Kidney glomerular epithelial cell (primary cell): ENCODE measurements around the gene PDE4DIP.
"Not testable (repeated sequence)": the region's sequence is repeated elsewhere in the genome, so short reads cannot be mapped to it uniquely, and the experiment has no call there.

Source experiments
- DNase-seq: peaks from one replicate; lab custom pipeline; 2025; lab: John Stamatoyannopoulos, UW

The PDE4DIP gene

DNA sequence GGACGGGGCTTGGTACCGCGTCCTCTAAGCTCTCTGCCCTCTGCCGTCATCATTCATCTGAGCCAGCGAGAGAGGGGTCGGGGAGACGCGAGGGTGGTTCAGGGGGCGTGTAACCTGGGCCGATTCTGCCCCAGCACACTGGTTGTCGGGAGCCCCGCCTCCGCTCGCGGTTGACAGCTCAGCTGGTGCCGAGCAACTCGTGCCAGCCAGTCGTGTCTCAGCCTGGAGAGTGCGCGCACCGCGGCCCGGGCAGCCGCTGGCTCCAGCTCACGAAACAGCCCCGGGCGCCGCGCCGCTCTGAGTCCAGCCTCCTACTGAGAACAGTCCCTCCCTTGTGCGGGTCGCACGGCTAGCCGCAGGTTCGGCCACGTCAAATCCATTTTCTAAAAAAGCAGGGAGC lies at the start of gene PDE4DIP:
Gene PDE4DIP (plus strand): TSS at position 209 of the 400 bp plus-strand sequence. CDS start 347 bp downstream, outside the sequence.
- not testable (repeated sequence) for DNase-seq

DNA sequence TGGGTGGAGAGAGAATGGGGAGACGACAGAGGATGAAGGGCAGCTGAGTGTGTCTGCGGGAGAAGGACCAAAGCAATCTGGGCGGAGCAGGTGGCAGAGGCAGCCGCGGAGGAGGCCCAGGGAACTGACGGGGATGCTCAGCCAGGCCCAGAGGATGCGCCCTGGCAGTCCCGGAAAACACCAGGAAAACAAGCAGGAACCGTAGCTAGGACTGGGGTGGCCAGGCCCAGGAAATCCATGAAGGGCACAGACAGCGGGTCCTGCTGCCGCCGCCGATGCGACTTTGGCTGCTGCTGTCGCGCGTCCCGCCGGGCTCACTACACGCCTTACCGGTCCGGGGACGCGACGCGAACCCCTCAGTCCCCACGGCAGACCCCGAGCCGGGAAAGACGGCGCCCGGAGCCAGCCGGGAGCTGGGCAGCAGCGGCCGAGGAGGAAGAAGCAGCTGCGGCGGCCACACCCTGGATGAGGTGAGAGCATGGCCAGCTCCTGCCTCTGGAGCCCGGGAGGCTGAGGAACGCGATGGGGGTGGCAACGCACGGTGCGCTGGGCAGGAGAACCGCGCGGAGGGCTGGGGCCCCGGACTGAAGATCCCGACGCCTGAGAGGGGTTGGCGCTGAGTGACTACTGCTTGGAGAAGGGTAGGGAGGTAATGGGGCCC lies 35.8 kb upstream of the PDE4DIP start:
- DNase-seq, result not testable (repeated sequence)

DNA sequence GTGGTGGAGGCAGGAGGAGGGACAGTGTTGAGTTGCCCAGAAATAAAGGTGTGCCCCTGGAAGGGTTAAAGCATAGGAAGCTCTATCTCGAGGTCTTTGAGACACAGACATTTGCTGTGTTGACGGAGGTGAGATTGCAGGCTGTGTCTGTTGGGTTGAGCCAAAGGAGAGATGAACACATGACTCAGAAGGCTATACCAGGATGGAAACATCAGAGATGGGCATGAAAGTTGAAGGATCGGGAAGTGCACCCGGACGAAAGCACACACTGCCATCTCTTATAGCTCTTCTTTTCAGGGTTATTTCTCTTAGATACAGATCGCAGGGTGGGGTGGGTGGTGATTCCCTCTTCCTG lies 35.3 kb upstream of the PDE4DIP start:
- DNase-seq, result not testable (repeated sequence)

DNA sequence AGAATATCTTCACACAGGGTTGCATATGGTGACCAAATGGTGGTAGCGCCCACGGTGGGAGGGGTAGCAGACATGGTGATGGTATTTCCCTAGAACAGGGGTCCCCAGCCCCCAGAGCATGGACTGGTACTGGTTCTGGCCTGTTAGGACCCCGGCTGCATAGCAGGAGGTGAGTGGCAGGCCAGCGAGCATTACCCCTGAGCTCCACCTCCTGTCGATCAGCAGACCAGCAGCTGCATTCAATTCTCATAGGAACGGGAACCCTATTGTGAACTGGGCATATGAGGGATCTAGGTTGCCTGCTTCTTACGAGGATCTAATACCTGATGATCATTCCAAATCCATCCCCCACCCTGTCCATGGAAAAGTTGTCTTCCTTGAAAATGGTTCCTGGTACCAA lies 22.0 kb upstream of the PDE4DIP start:
- not testable (repeated sequence) for DNase-seq

DNA sequence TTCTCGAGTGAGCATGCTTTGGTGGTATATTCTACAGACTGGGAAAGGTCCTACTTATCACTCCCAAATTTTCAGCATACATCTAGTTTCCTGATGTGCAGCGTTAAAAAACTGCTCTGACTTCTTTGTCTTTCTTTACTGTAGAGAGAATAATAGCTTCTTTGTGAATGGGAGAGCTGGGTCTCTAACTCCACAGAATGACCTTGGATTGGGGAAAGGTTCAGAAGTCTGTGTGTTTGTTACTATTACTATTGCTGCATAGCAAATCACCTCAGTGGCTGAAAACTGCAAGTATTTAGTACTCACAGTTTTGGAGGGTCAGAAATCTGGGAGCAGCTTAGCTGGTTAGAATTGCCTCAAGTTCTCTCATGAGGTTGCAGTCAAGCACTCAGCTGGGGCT lies 20.4 kb upstream of the PDE4DIP start:
- DNase-seq, result not testable (repeated sequence)

DNA sequence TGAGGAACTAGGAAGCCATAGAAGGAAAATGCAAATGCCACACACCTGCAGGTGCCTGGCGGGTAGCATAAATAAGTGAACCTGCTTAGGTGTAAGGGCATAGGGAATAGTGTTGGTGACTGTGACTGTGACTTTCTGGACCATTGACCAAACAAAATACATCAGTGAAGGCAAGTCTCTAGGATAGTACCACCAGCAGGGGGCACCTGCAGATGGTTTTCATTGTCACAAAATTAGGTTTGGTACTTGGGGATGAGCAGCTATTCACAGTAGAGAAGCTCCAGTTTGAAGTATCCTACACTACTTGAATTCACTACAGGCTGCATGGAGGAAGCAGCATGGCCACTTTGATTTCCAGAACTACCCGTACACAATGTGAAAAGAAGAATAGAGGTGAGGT lies 19.2 kb upstream of the PDE4DIP start:
- not testable (repeated sequence) for DNase-seq

DNA sequence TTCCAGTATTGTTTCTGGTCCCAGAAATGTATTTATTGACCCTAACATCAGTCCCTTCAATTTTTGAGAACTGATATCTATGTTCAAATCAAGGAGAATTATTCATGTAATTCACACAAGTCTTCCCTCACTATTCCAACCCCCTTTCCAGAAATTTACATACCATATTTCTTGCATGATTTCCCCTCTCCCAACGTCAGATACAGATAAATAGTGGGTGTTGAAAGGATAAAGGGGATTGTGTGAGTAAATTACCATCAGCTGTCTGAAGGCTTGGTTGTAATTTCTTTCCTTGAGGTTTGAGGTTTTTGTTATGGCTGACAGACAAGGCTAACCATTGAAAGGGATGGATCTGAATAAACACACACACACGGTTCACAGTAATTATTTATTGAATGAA lies 15.7 kb upstream of the PDE4DIP start:
- not testable (repeated sequence) for DNase-seq

DNA sequence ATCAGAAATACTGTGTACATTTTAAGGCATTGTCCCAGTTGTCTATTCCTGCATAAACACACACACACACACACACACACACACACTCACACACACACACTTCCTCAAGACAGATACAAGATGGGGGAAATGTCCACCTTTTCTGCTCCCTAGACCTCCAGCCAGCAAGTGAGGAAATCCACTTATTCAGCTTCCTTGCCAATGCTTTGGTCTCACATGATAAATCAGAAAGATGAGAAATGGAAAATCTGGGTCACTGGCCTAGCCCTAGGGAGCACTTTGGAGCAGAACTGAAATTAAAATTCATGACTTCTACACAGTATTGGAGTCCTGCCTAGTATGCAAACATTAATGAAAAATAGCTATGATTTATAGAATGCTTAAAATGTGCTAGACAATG lies 15.3 kb upstream of the PDE4DIP start:
- not testable (repeated sequence) for DNase-seq

DNA sequence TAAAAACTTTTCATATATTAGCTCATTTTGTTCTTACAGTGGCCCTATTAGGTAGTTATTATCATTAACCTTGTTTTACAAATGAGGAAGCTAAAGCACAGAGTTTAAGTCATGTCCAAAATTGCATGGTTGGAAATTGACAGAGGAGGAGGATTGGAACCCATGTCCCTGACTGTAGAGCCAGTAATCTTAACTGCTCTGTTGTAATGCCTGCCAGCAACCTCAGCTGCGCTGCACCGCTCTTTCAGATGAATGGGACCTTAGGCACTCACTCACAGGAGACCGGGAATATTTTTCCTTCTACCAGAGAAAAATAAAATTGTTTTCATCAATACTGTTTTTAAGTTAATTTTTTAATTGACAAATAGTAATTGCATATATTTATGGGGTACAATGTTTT lies 14.9 kb upstream of the PDE4DIP start:
- not testable (repeated sequence) for DNase-seq

DNA sequence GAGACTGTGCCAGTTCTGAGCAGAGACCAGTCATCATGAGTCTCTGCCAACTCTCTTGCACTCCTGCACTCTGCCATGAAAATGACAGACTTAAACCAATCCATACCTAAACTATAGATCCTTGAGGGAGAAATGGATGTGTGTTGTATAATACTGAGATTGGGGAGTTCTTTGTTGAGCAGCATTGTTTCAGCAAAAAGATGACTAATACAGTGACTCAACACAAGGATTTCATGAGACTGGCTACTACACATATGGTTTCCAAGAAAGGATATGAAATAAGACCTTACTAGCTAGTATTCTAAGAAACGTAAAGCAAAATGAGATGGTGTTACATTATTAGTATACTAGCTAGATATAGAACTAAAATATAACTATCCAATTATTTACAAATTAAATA lies 3.0 kb upstream of the PDE4DIP start:
- not testable (repeated sequence) for DNase-seq

DNA sequence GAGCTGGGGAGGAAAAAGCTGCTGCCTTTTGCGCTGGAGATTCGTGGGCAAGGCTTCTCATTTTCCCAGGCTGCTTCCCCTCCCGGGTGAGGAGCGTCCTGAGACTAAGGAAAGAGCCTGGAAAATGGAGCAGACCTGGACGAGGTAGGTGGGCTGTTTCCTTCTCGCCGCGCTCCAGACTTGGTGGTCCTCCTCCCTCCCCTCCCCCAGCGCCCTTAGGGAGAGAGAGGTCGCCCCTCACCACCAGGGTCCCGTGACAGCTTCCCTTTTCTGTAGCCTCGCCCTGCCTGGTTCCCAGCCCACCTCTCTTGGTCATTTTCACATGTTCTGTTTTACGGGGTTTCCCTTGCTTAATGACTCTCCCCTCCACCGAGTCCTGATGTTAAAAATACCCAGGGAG lies 423 bp downstream of the PDE4DIP start:
- not testable (repeated sequence) for DNase-seq

DNA sequence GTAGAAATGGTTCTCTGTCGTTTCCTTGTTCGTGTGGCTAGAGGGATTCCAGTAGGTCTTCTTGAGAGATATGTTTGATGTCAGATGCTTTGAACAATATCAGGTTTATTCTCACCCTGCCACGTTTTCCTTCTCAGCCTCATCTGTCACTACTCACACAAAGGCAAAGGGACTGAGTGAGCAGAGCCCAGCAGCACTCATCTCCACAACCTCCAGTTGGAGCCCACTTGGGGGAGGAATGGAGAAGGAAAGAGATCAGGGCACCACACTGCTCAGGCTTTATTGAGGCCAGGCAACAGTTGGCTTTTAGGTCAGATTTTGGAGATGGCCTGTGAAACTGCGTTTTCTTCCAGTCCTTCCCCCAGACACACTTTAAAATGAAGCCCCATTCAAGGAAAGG lies 840 bp downstream of the PDE4DIP start:
- DNase-seq, result not testable (repeated sequence)

DNA sequence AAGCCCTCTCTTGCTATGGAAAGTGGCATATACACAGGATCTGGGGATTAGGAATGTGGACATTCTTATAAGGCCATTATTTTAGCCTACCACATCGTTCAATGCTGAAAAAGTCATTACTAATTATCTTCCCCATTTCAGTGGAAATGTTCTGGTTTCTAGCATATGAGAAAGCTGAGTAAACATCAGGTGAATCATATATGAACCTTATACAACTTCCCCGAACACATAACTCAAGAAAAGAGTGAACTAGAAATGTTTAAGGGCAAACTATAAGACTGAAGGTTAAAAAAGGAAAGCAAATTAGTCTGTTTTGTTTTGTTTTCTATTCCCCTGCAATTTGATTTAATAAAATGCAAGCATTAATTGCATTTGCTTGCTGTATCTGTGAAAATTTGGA lies 6.1 kb downstream of the PDE4DIP start:
- DNase-seq, result not testable (repeated sequence)

DNA sequence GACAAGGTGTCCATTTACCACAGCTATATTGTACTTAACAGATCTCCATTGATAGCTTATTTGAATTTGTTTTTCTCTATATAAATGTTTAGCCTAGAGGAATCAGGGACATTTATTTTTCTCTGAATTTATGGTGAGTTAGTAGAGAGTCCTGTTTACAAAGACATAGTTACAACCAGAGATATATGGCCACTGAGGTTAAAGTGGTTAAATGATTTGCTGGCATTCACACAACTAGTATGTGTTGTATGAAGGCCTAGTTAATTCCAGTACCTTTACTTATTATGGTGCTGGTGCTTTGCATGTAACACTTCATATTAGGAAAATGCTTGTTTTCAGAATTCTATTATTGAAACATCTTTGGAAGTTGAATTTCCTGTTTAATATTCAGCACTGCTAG lies 6.6 kb downstream of the PDE4DIP start:
- not testable (repeated sequence) for DNase-seq

DNA sequence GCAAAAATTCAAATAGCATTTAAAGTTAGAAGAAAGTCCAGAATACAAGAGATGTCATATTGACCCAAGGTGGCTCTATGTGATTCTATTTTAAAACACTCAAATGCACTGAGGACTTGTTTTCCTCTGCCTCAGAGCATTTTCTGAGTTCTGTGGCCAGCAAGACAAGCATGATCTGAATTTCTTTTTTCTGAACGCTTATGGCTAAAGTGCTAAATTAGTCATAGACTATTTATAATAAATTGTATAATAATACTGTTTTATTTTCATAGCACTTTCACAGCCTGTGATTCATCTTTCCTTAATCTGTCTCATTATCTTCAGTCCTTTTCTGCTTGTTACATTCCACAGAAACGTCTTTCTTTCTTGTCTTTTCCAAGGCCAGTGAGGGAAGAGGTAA lies 7.5 kb downstream of the PDE4DIP start:
- DNase-seq, result not testable (repeated sequence)

DNA sequence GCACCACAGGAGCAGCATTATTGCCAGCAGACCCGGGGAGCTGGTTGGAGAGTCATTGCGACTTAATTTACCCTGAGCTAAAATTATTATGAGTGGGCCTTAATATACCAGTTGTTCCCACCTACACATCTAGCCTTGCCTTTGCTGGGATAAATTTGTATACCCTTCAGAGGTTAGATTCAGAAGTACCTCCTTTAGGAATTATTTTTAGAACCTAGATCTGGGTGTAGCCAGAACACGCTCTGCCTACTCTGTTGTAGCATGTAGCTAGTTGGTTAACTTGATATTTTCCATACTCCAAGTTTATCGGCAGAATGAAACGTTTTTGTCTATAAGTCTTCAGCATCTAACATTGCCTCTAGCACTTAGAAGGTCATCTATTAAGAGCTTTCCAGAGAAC lies 9.1 kb downstream of the PDE4DIP start:
- not testable (repeated sequence) for DNase-seq

DNA sequence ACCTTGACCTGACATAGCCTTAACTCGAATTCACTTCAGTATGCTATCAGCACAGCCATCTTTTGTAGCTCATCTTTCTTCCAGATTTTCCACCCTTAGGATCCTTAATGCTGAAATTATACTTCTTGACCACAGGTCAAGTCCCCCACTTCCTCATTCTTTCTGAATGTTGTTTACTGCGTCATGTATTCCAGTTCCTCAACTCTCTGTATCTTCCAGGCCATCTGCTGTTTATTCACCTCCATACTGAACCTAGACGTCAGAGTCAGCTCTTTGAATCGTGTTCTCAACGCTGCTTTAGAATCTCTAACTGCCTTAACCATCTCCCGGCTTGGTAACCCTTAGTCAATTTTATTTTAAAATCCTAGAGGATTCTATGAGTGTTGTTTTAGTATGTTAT lies 9.8 kb downstream of the PDE4DIP start:
- not testable (repeated sequence) for DNase-seq

DNA sequence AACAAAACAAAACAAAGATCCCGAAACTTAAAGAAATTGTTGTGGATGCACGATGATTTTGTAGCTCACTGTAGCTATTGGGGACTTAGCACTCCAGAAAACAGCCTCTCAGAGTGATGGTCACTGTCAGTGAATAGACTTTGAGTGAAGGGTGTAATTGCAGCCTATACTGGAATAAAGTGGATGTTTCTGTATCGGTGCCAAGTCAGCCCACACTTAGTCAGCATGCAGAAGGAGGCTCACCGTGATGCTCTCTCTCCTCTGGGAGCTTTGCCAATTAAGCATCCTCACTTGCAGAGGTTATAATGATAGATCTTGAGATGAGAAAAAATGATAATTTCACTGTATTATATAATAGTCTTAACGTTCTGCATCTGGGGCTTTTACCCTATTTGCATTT lies 11.1 kb downstream of the PDE4DIP start:
- not testable (repeated sequence) for DNase-seq

DNA sequence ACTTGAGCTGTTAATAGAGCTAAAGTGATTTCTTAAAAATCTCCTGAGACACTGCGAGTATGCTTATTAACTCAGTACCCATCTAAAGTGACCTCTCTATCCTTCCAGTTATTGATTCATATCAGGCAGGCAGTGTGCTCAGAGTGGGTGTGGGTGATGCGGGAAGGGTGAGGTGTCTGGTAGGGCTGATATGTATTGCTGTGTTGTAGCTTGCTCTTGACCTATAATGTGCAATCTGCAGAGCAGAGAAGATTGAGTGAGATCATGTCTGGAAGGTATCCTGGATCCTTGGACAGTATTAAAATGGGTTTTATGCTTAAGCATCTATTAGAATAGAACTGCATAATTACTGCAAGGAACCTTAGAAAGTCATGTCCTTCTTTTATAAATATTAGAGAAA lies 15.8 kb downstream of the PDE4DIP start:
- DNase-seq, result not testable (repeated sequence)

DNA sequence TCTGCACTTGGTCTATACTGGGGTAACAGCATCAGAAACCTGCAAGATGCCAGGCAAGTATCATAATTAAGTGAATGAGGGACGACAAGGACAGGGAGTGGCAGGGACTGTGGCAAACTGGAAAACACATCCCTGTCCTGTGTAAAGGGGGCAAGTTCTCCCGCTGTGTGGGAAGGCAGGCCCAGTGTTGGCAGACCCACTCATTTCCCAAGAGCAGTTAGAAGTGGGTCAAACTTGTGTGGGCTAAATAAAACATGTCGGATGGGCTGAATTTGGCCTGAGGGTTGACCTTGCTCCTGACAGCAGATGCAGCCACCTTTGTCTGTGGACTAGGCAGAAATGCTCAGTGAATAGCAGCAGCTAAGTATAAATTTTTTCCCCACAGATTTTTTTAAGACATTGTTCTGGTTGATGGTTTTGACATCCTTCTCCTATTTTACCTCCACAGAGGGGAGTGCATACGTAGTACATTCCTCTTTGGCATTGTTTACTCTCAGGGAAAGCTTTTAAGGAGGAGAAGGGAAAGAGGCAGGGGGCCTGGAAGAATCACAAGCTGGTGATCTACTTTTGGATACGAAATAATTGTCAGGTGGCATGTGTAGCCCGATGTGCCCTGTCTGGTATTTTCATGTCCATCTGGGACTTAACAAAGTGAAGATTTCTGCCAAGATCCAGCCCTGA lies 16.5 kb downstream of the PDE4DIP start:
- DNase-seq, result not testable (repeated sequence)

DNA sequence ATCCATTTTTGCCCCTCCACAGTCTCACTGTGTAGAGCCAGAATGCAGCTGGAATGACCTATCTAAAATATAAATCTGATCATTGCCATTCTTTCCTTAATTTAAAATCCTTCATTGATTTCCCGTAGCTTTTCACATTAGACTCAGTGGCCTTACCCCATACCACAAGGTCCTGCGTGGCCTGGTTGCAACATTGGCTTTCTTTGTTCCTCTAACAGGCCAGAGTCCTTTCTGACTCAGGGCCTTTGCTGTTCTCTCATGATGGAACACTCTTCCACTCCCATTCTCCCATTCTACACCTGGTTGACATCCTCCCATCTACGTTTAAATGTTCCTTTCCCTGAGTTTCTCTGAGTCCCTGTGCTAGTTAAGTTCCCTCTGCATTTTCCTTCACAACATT lies 18.4 kb downstream of the PDE4DIP start:
- DNase-seq, result not testable (repeated sequence)

DNA sequence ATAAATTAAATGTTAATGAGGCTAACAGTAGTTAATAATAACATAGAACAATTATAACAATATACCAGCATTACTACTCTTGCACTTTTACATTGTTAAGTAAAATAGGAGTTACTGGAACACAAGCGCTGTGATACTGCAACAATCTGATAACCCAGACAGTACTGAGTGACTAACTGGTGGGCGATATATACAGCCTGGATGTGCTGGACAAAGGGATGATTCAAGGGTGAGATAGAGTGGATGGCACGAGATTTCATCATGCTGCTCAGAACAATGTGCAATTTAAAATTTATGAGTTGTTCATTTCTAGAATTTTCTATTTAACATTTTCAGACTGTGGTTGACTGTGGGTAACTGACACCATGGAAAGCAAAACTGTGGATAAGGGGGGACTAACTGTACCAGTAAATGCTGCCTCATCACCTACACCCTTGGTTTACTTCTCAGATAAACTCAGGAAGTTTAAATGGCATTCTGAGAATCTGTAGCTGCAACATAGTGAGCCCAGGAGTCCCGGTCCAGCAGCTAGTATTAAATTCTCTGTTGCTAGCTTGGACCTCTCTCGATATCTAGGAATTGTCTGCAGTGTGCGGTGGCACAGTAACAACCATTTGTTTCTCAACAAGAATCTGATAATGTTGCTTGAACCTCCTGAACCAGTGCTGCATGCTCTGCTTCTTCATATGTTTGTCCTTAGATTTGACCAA lies 24.9 kb downstream of the PDE4DIP start:
- DNase-seq, result not testable (repeated sequence)

DNA sequence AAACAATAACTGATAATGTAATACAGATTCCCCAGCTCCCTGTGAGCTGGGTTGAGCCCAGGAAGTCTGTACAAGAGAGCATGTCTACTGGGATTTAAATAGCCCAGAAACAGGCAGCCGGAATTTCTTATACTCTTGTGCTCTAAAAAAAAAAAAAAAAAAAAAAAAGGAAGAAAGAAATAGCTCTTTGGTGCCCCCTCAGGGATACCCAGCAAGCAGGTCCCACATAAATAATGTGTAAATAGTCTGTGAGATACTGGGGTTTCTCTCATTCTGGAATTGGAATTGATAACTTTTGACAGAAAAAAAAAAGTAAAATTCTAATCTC lies 25.4 kb downstream of the PDE4DIP start:
- DNase-seq, result not testable (repeated sequence)
